CD4-positive, alpha-beta T cell treated with Interferon gamma for 1 hour (primary cell): ENCODE results near the gene TRMT13.

ENCODE experiments used
- DNase-seq: peaks from one replicate; pipeline ENCODE4 v3.0.0-alpha.2; 2020

Gene TRMT13

GRCh38 chr1:100132566-100133477, at the start of gene TRMT13, which contains the start of gene SASS6:
TRMT13 (plus strand) TSS chr1:100133163; CDS start chr1:100133169, 6 bp downstream.
SASS6 (minus strand) TSS chr1:100132930; CDS start chr1:100132814, 116 bp downstream.
- DNase-seq, result peak; percentile 94

GRCh38 chr1:100087396-100087795, 45.6 kb upstream of the TRMT13 start:
- no peak for DNase-seq

GRCh38 chr1:100089082-100089481, 43.9 kb upstream of the TRMT13 start:
- DNase-seq, result no peak

- no peak for DNase-seq
These were observed 42.5 kb upstream of the TRMT13 start for GRCh38 chr1:100090471-100090870.

GRCh38 chr1:100100202-100100601, 32.8 kb upstream of the TRMT13 start:
- DNase-seq, result no peak

GRCh38 chr1:100101564-100101963, 31.4 kb upstream of the TRMT13 start:
- no peak for DNase-seq

GRCh38 chr1:100107696-100108095, 25.3 kb upstream of the TRMT13 start:
- no peak for DNase-seq

- no peak for DNase-seq
These were observed 23.4 kb upstream of the TRMT13 start for GRCh38 chr1:100109554-100110066.

GRCh38 chr1:100115524-100115923, 17.4 kb upstream of the TRMT13 start:
- no peak for DNase-seq

GRCh38 chr1:100122177-100122576, 10.8 kb upstream of the TRMT13 start:
- DNase-seq, result no peak

GRCh38 chr1:100127226-100127625, 5.7 kb upstream of the TRMT13 start:
- DNase-seq, result no peak

- no peak for DNase-seq
These were observed 2.3 kb upstream of the TRMT13 start for GRCh38 chr1:100130552-100131077.

- no peak for DNase-seq
These were observed 1.3 kb upstream of the TRMT13 start for GRCh38 chr1:100131623-100132022.

- DNase-seq, result no peak
These were observed 1.9 kb downstream of the TRMT13 start for GRCh38 chr1:100134872-100135271.

GRCh38 chr1:100137602-100138001, 4.6 kb downstream of the TRMT13 start:
- no peak for DNase-seq

GRCh38 chr1:100141192-100141591, 8.2 kb downstream of the TRMT13 start:
- DNase-seq, result no peak

- DNase-seq, result no peak
These were observed 9.4 kb downstream of the TRMT13 start for GRCh38 chr1:100142343-100142742.

GRCh38 chr1:100145116-100145515, 12.2 kb downstream of the TRMT13 start:
- no peak for DNase-seq

GRCh38 chr1:100146958-100147357, 14.0 kb downstream of the TRMT13 start:
- DNase-seq, result no peak

- DNase-seq, result no peak
These were observed 14.9 kb downstream of the TRMT13 start for GRCh38 chr1:100147875-100148274.

- no peak for DNase-seq
These were observed 18.7 kb downstream of the TRMT13 start for GRCh38 chr1:100151679-100152078.

GRCh38 chr1:100152271-100152670, 19.3 kb downstream of the TRMT13 start:
- DNase-seq, result no peak

- no peak for DNase-seq
These were observed 29.9 kb downstream of the TRMT13 start for GRCh38 chr1:100162881-100163280.

- DNase-seq, result no peak
These were observed 31.3 kb downstream of the TRMT13 start for GRCh38 chr1:100164216-100164615.
